A549 (cell line): ENCODE results near the gene FBXL7.

Source experiments
- CHD2 ChIP-seq: fragments of 150-350 bp; IDR thresholded peaks from 2 replicates; pipeline ENCODE4 v1.6.1; 2014; ENCODE audit warnings: low read length; ENCODE audit not compliant: partially characterized antibody
- CTCF ChIP-seq: fragments of >200 bp; sonication (Bioruptor Twin); formaldehyde crosslinking; IDR thresholded peaks from 3 replicates; pipeline ENCODE4 v1.5.1; 2016
- E2F6 ChIP-seq: IDR thresholded peaks from 2 replicates; pipeline ENCODE4 v1.6.1; 2012; ENCODE audit warnings: low read depth, borderline replicate concordance
- HOXA7 ChIP-seq: fragments of 250-450 bp; sonication (Bioruptor Pico); IDR thresholded peaks from 2 replicates; pipeline ENCODE4 v1.5.0; 2020; ENCODE audit warnings: mild to moderate bottlenecking, moderate library complexity
- MYC ChIP-seq: IDR thresholded peaks from 2 replicates; pipeline ENCODE4 v1.6.1; 2012; ENCODE audit warnings: mild to moderate bottlenecking, inconsistent platforms, low read length, improper control_type of control experiment, borderline replicate concordance
- PBX3 ChIP-seq: IDR thresholded peaks from 2 replicates; pipeline ENCODE4 v1.6.1; 2012
- PHF8 ChIP-seq: fragments of 200-600 bp; sonication (generic); IDR thresholded peaks from 2 replicates; pipeline ENCODE4 v1.6.1; 2016; ENCODE audit warnings: low read depth, mild to moderate bottlenecking, antibody characterized with exemption, moderate library complexity, borderline replicate concordance
- POLR2A ChIP-seq: IDR thresholded peaks from 2 replicates; pipeline ENCODE4 v1.6.1; 2012; ENCODE audit warnings: mild to moderate bottlenecking, low read length
- RNF2 ChIP-seq: fragments of 200-600 bp; sonication (generic); IDR thresholded peaks from 2 replicates; pipeline ENCODE4 v1.6.1; 2016; ENCODE audit warnings: low read depth, mild to moderate bottlenecking, antibody characterized with exemption, moderate library complexity, borderline replicate concordance
- SMC3 ChIP-seq: fragments of >200 bp; sonication (Bioruptor Twin); formaldehyde crosslinking; IDR thresholded peaks from 3 replicates; pipeline ENCODE4 v1.6.1; 2018; ENCODE audit warnings: inconsistent platforms
- TF ChIP-seq, protein P1 (sequence below): fragments of 250-450 bp; sonication (Bioruptor Pico); IDR thresholded peaks from 2 replicates; pipeline ENCODE4 v1.5.0; 2020; ENCODE audit warnings: low read depth, mild to moderate bottlenecking, moderate library complexity

- TF ChIP-seq CTCF (no peak), POLR2A (no peak), RNF2 (no peak), SMC3 (no peak), E2F6 (no peak), PHF8 (no peak), PBX3 (no peak), HOXA7 (CRISPR knock-in tag) (no peak), CHD2 (no peak), MYC (no peak)
- TF ChIP-seq, protein P1, sequence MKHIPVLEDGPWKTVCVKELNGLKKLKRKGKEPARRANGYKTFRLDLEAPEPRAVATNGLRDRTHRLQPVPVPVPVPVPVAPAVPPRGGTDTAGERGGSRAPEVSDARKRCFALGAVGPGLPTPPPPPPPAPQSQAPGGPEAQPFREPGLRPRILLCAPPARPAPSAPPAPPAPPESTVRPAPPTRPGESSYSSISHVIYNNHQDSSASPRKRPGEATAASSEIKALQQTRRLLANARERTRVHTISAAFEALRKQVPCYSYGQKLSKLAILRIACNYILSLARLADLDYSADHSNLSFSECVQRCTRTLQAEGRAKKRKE (CRISPR knock-in tag) = no peak
Observed at GRCh38 chr5:15877914-15878313, 377.9 kb downstream of the FBXL7 start.
